LNCaP clone FGC (cell line): ENCODE data around the gene PROM1.
A peak's percentile ranks its signal among the peaks of the same experiment; 100 is the strongest.

ENCODE experiments used
- DNase-seq: peaks from one replicate; pipeline ENCODE4 v3.0.0-alpha.2; 2011; ENCODE audit warnings: low read depth
- H3K4me3 ChIP-seq: 2 replicates; pipeline ENCODE4 v1.5.1; 2011; ENCODE audit warnings: mild to moderate bottlenecking, low read depth, low read length, control low read depth
- TF ChIP-seq, protein P1 (sequence below): IDR thresholded peaks from 2 replicates; pipeline ENCODE4 v1.5.1; 2012; ENCODE audit warnings: mild to moderate bottlenecking; ENCODE audit not compliant: control insufficient read depth, insufficient read depth; ENCODE audit errors: extremely low read depth

Gene PROM1

DNA sequence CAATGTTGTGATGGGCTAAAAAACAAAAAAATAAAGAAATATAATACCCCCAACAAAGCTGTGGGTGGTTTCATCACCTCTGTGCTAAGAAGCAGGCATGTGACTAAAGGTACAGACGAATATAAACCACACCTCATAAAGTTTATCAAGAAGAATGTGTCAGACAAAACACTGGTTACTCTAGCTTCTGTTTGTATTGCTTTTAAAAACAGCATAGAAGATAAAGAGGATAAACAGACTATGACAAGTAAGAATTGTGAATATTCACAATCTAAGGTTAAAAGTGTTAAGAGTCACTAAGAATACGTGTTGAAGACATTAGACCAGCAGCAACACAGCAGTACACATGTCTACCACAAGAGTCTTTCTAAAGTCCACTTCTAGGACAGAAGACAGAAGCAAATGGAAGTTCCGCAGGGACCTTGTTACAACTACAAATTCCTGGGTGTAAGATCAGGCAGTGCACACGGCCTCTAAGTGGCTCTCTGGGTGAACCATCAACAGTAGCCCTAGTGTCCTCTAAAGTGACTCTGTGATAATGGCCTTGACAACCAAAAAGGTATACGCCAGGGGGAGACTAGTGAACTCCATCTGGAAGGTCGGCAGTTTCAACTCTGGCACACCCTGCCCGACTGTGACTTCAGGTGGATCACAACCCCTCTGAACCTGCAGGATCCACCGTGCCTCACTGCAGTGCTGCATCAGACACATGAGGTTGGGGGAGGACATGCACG, 112.6 kb downstream of the PROM1 start:
- H3K4me3 ChIP-seq: no peak overlapping the region
- DNase-seq: no peak
- TF ChIP-seq, protein P1, sequence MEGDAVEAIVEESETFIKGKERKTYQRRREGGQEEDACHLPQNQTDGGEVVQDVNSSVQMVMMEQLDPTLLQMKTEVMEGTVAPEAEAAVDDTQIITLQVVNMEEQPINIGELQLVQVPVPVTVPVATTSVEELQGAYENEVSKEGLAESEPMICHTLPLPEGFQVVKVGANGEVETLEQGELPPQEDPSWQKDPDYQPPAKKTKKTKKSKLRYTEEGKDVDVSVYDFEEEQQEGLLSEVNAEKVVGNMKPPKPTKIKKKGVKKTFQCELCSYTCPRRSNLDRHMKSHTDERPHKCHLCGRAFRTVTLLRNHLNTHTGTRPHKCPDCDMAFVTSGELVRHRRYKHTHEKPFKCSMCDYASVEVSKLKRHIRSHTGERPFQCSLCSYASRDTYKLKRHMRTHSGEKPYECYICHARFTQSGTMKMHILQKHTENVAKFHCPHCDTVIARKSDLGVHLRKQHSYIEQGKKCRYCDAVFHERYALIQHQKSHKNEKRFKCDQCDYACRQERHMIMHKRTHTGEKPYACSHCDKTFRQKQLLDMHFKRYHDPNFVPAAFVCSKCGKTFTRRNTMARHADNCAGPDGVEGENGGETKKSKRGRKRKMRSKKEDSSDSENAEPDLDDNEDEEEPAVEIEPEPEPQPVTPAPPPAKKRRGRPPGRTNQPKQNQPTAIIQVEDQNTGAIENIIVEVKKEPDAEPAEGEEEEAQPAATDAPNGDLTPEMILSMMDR: no peak

DNA sequence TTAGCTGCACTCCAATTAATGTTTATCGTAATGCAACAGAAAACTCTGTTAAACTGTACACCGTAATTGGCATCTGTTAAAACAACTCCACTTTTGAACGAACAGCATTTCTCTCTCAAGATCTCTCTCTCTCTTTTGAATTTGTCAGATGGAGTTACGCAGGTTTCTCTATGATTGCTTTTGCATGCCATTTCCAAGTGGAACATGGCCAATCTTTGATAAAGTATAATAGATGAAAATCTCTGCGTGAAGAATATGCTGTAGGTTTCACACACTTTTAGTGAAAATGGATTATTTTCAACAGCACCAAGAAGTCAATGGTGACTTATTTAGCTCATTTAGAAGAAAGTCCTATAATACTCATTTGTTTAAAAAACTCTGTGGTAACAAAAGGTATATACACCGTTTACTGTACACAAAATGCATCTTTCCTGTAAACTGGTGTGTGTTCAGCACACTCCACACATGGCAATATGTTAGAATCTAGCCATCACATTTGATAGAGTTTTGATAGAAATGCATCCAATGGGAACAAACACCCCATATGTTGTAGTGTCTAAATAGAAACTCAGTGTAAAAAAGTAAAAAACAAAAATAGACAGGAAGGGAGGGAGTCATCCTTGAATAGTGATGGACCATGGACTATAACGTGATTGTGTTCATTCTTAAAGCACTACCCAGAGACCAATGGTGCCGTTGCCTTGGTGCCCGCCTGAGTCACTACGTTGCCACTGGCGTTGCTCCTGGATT, 115.1 kb downstream of the PROM1 start:
- DNase-seq: no peak
- no peak overlapping the region for H3K4me3 ChIP-seq
- TF ChIP-seq, protein P1: no peak

DNA sequence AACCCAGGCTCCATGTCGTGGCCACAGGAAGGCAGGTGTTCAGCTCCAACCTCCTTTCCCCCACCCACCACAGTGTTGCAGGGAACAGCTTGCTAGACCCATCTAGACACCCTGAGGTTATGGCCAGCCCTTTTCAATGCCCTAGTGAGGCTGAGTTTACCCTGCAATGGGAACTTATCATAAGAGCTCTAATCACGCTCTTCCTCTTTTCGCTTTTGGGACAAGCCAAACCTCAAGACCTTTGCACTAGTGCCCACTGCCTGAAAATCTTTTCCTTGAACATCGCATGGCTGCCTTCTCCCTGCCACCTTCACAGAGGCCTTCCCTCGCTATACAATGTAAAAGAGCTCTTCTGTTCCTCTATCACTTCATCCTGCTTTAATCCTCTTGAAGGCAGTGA, 118.5 kb downstream of the PROM1 start:
- TF ChIP-seq, protein P1: no peak
- H3K4me3 ChIP-seq: no peak overlapping the region
- no peak for DNase-seq

DNA sequence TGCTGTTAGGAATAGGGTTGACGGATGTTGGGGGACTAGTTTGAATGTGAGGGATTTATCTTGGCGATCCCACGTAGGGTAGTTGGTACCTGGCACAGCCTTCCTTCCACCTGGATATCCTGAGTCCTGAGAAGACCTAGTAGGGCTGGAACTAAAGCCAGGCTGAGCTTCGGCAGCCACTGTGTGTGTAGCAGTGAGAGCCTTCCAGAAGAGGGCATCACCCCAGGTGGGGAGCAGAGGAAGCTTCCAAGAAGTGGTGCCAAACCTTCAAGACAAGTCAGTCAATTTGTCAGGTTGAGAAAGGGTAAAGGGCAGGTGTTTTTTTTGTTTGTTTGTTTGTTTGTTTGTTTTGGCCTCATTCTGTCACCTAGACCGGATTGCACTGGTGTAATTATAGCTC, 119.7 kb downstream of the PROM1 start:
- TF ChIP-seq, protein P1: peak; percentile 28; the same call in 1 of the 2 replicates
- H3K4me3 ChIP-seq: no peak overlapping the region
- no peak for DNase-seq

DNA sequence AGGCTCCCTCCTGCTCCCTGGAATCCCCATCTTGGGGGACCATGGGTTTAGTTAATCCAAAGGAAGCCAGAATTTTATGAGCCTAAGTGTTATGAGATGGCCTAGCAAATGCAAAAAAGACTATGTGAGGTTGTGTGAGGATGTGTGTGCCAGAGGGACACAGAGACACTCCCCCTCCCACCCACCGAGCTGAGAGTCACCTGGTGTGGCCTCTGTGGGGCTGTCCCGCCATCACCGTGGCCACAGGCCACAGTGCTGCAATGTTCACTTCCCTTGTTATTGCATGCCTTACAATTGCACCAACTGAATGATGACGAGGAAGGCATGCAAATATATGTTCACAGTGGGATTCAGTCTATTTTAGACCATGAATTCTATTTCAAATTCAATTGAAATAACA, 120.2 kb downstream of the PROM1 start:
- TF ChIP-seq, protein P1: no peak

DNA sequence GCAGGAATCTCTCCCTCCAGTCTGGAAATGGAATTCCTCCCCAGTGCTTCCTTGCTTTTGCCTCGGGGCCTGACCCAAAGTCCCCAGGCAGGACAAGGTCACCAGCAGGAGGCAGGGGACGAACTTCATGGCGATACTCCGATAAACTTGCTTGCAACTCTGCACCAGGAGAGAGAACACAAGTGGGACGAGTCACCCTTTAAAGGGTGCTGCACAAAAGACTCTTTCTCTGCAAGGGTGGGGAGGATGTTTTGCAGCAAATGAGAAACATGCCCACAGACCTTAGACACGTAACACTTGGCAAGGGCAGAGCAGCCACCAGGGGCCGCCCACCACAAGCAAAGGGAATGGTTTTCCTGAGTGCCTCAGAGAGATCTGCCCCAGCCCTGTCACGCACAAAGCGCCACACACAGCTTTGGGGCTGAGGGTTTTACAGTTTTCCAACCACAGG, 120.8 kb downstream of the PROM1 start, which contains the start of gene FGFBP2:
FGFBP2 (minus strand) TSS at position 175 of the 451 bp plus-strand sequence; CDS start at position 129, 46 bp downstream.
- no peak for DNase-seq
- TF ChIP-seq, protein P1: peak; percentile 42; the same call in 1 of the 2 replicates

More for the DNA sequence above, 120.2 kb downstream of the PROM1 start:
- no peak overlapping the region for H3K4me3 ChIP-seq
- no peak for DNase-seq

More for the DNA sequence above, 120.8 kb downstream of the PROM1 start, which contains the start of gene FGFBP2:
- H3K4me3 ChIP-seq: no peak within 1 kb of the TSS
